GM23338 (cell line): Measurements from ENCODE around the gene KDELR1. TPM values are rescaled to one million over a fixed set of nuclear protein-coding genes. Genes with fewer than 3 reads are reported as not detected.

ENCODE experiments used
- ATAC-seq: fragments of 200-7000 bp; cut with Tn5 transposase; 3 replicates; pipeline ENCODE4 v1.9.1; 2020
- DNase-seq: peaks from one replicate; pipeline ENCODE4 v3.0.0-alpha.2; 2015; ENCODE audit warnings: low spot score
- H2AFZ ChIP-seq: fragments of 200-600 bp; sonication (generic); 2 replicates; pipeline ENCODE4 v1.8.0; 2016; ENCODE audit warnings: antibody characterized with exemption, mild to moderate bottlenecking, moderate library complexity
- H3F3A ChIP-seq: fragments of 200-600 bp; sonication (generic); replicated peaks from 2 replicates; pipeline ENCODE4 v1.8.0; 2017; ENCODE audit warnings: antibody characterized with exemption, mixed run types, low read depth
- H3K27ac ChIP-seq: fragments of 200-600 bp; sonication (generic); 2 replicates; pipeline ENCODE4 v1.6.1; 2016; ENCODE audit warnings: low read depth
- H3K27me3 ChIP-seq: fragments of 200-600 bp; sonication (generic); 2 replicates; pipeline ENCODE4 v1.8.0; 2016; ENCODE audit warnings: mild to moderate bottlenecking, mixed run types, moderate library complexity; ENCODE audit not compliant: insufficient read depth
- H3K36me3 ChIP-seq: fragments of 200-600 bp; sonication (generic); 2 replicates; pipeline ENCODE4 v1.8.0; 2016; ENCODE audit warnings: mild to moderate bottlenecking; ENCODE audit not compliant: insufficient read depth
- H3K4me1 ChIP-seq: fragments of 200-600 bp; sonication (generic); 2 replicates; pipeline ENCODE4 v1.8.0; 2016; ENCODE audit warnings: mild to moderate bottlenecking, moderate library complexity; ENCODE audit not compliant: insufficient read depth
- H3K4me2 ChIP-seq: fragments of 200-600 bp; sonication (generic); 2 replicates; pipeline ENCODE4 v1.7.1; 2017; ENCODE audit warnings: mixed run types
- H3K4me3 ChIP-seq: fragments of 200-600 bp; sonication (generic); 2 replicates; pipeline ENCODE4 v1.6.1; 2016; ENCODE audit warnings: mixed run types
- H3K79me2 ChIP-seq: fragments of 200-600 bp; sonication (generic); replicated peaks from 2 replicates; pipeline ENCODE4 v1.8.0; 2017; ENCODE audit warnings: mild to moderate bottlenecking; ENCODE audit not compliant: insufficient read depth
- H3K9me2 ChIP-seq: fragments of 200-600 bp; sonication (generic); 2 replicates; pipeline ENCODE4 v1.8.0; 2017; ENCODE audit not compliant: insufficient read depth
- H4K20me1 ChIP-seq: fragments of 200-600 bp; sonication (generic); replicated peaks from 2 replicates; pipeline ENCODE4 v1.8.0; 2017; ENCODE audit warnings: mild to moderate bottlenecking; ENCODE audit not compliant: insufficient read depth
- H3K27ac Mint-ChIP-seq: 2 replicates; pipeline ENCODE4 v1.8.0; 2020; ENCODE audit warnings: inconsistent platforms, mild to moderate bottlenecking, moderate library complexity, mixed read lengths
- H3K27me3 Mint-ChIP-seq: 3 replicates; pipeline ENCODE4 v1.8.0; 2022; ENCODE audit warnings: low read depth, mild to moderate bottlenecking, moderate library complexity, mixed read lengths, inconsistent platforms; ENCODE audit not compliant: insufficient read depth, poor library complexity
- H3K36me3 Mint-ChIP-seq: 3 replicates; pipeline ENCODE4 v1.8.0; 2021; ENCODE audit warnings: low read depth, mild to moderate bottlenecking, inconsistent platforms, moderate library complexity, mixed read lengths
- H3K4me1 Mint-ChIP-seq: 3 replicates; pipeline ENCODE4 v1.8.0; 2020; ENCODE audit warnings: mild to moderate bottlenecking, inconsistent platforms, mixed read lengths
- H3K4me3 Mint-ChIP-seq: 3 replicates; pipeline ENCODE4 v1.8.0; 2021; ENCODE audit warnings: moderate library complexity, mild to moderate bottlenecking, inconsistent platforms, mixed read lengths
- H3K9me3 Mint-ChIP-seq: 3 replicates; pipeline ENCODE4 v1.8.0; 2020; ENCODE audit warnings: moderate library complexity, mild to moderate bottlenecking, inconsistent platforms, mixed read lengths
- CREB1 ChIP-seq: fragments of 250-450 bp; sonication (Bioruptor Pico); IDR thresholded peaks from 2 replicates; pipeline ENCODE4 v1.5.0; 2020; ENCODE audit warnings: low read depth, mild to moderate bottlenecking, moderate library complexity
- EZH2phosphoT487 ChIP-seq: fragments of 200-600 bp; sonication (generic); IDR thresholded peaks from one replicate; pipeline ENCODE4 v1.8.1; 2018; ENCODE audit warnings: antibody characterized with exemption; ENCODE audit not compliant: unreplicated experiment
- JUNB ChIP-seq: IDR thresholded peaks from one replicate; pipeline ENCODE4 v1.6.1; 2016; ENCODE audit warnings: antibody characterized with exemption; ENCODE audit not compliant: unreplicated experiment
- POLR2AphosphoS5 ChIP-seq: IDR thresholded peaks from 2 replicates; pipeline ENCODE4 v1.6.1; 2016; ENCODE audit warnings: antibody characterized with exemption, low read depth
- STAT1 ChIP-seq: IDR thresholded peaks from one replicate; pipeline ENCODE4 v1.6.1; 2016; ENCODE audit warnings: antibody characterized with exemption; ENCODE audit not compliant: unreplicated experiment
- ZNF331 ChIP-seq: fragments of 250-450 bp; sonication (Bioruptor Pico); IDR thresholded peaks from 2 replicates; pipeline ENCODE4 v1.5.0; 2020; ENCODE audit warnings: low read depth, mild to moderate bottlenecking, moderate library complexity
- polyA plus RNA-seq: library from polyadenylated mRNA; unstranded; fragments of >200 nt; fragmentation: Nextera tagmentation; extraction: Ambion mirVana; gene quantifications from 2 replicates; pipeline ENCODE4 v1.2.1, GENCODE V29; 2016
- total RNA-seq: library from RNA; depleted of rRNA; stranded (reverse); fragments of >200 nt; shearing (Covaris generic); gene quantifications from 2 replicates; pipeline ENCODE4 v1.2.3, GENCODE V29; 2014
- TF ChIP-seq, protein P1 (sequence below), 2 experiments: fragments of 200-600 bp in 1 of 2; sonication (generic) in 1 of 2; conservative IDR thresholded peaks; 2 replicates each; pipeline versions ENCODE4 v1.5.1 to v1.6.1; 2016 to 2017; ENCODE audit warnings: antibody characterized with exemption in 2 of 2, low read depth in 2 of 2, mild to moderate bottlenecking in 2 of 2, moderate library complexity in 1 of 2
- TF ChIP-seq, protein P2 (sequence below): IDR thresholded peaks from one replicate; pipeline ENCODE4 v1.6.1; 2018; ENCODE audit warnings: antibody characterized with exemption; ENCODE audit not compliant: unreplicated experiment
- TF ChIP-seq, protein P3 (sequence below): IDR thresholded peaks from 2 replicates; pipeline ENCODE4 v1.6.1; 2016; ENCODE audit warnings: antibody characterized with exemption
- TF ChIP-seq, protein P4 (sequence below): fragments of 250-450 bp; sonication (Bioruptor Pico); IDR thresholded peaks from 2 replicates; pipeline ENCODE4 v1.5.0; 2020; ENCODE audit warnings: mild to moderate bottlenecking, moderate library complexity

The KDELR1 gene
- total and polyA plus RNA-seq, 2 experiments from 2014 or later: 176 to 184 TPM

DNA sequence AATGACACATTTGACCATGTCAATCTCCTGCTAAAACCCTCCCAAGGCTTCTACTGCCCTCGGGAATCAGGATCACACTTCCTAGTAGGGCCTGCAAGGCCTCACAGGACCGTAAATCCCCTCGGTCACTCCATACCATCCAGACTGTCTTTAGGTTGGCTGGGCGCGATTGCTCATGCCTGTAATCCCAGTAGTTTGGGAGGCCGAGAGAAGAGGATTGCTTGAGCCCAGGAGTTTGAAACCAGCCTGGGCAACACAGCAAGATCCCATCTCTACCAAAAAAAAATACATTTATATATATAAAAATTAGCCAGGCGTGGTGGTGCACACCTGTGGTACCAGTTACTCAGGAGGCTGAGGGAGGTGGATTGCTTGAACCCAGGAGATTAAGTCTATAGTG, 42.6 kb downstream of the KDELR1 start (continued):
- TF ChIP-seq, protein P1, sequence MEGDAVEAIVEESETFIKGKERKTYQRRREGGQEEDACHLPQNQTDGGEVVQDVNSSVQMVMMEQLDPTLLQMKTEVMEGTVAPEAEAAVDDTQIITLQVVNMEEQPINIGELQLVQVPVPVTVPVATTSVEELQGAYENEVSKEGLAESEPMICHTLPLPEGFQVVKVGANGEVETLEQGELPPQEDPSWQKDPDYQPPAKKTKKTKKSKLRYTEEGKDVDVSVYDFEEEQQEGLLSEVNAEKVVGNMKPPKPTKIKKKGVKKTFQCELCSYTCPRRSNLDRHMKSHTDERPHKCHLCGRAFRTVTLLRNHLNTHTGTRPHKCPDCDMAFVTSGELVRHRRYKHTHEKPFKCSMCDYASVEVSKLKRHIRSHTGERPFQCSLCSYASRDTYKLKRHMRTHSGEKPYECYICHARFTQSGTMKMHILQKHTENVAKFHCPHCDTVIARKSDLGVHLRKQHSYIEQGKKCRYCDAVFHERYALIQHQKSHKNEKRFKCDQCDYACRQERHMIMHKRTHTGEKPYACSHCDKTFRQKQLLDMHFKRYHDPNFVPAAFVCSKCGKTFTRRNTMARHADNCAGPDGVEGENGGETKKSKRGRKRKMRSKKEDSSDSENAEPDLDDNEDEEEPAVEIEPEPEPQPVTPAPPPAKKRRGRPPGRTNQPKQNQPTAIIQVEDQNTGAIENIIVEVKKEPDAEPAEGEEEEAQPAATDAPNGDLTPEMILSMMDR (conservative IDR thresholded peaks at IDR 0.05; ENCODE audit: low read depth in 2 of 2): no peak
- TF ChIP-seq, protein P2, sequence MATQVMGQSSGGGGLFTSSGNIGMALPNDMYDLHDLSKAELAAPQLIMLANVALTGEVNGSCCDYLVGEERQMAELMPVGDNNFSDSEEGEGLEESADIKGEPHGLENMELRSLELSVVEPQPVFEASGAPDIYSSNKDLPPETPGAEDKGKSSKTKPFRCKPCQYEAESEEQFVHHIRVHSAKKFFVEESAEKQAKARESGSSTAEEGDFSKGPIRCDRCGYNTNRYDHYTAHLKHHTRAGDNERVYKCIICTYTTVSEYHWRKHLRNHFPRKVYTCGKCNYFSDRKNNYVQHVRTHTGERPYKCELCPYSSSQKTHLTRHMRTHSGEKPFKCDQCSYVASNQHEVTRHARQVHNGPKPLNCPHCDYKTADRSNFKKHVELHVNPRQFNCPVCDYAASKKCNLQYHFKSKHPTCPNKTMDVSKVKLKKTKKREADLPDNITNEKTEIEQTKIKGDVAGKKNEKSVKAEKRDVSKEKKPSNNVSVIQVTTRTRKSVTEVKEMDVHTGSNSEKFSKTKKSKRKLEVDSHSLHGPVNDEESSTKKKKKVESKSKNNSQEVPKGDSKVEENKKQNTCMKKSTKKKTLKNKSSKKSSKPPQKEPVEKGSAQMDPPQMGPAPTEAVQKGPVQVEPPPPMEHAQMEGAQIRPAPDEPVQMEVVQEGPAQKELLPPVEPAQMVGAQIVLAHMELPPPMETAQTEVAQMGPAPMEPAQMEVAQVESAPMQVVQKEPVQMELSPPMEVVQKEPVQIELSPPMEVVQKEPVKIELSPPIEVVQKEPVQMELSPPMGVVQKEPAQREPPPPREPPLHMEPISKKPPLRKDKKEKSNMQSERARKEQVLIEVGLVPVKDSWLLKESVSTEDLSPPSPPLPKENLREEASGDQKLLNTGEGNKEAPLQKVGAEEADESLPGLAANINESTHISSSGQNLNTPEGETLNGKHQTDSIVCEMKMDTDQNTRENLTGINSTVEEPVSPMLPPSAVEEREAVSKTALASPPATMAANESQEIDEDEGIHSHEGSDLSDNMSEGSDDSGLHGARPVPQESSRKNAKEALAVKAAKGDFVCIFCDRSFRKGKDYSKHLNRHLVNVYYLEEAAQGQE: no peak
- no peak for TF ChIP-seq ZNF331 (CRISPR knock-in tag)
- no peak for TF ChIP-seq POLR2AphosphoS5

DNA sequence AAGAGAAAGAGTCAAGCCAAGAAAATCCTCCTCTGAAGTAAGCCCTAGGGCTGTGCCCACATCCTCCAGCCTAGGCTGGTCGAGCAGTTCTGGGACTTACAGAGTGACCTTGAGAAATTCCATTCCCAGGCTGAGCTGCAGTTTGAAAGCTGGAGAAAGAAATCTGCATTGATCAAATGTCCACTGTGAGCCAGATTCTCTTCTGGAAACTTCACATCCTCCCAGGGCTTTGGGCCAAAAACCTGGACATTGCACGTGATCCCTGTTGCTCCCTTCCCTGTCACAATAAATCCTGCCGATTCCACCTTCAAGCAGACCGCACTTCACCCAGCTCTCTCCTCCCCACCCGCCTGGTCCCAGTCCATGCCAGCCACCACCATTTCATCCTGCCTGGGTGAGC, 43.3 kb downstream of the KDELR1 start:
- Mint-ChIP-seq H3K9me3 (peaks cover 3% of the 10 kb centered on the region; the same call in 1 of the 3 replicates), H3K27ac (no peak overlapping the region), H3K36me3 (no peaks in the 10 kb centered on the region), H3K4me3 (no peak overlapping the region), H3K27me3 (peaks cover 8% of the 10 kb centered on the region), H3K4me1 (no peaks in the 10 kb centered on the region)
- Histone ChIP-seq H3K27me3 (no peaks in the 10 kb centered on the region), H2AFZ (no peak overlapping the region), H3K4me2 (no peak overlapping the region), H3K9me2 (no peaks in the 10 kb centered on the region), H4K20me1 (peaks cover 4% of the 10 kb centered on the region; the same call in 1 of the 2 replicates), H3K4me3 (no peak overlapping the region), H3F3A (no peaks in the 10 kb centered on the region), H3K36me3 (no peaks in the 10 kb centered on the region), H3K4me1 (no peaks in the 10 kb centered on the region; the same call in 1 of the 2 replicates), H3K27ac (no peak overlapping the region), H3K79me2 (no peaks in the 10 kb centered on the region)
- ATAC-seq (no peak), DNase-seq (no peak)
- no peak for TF ChIP-seq POLR2AphosphoS5
- TF ChIP-seq JUNB: no peak
- TF ChIP-seq CREB1 (CRISPR knock-in tag): no peak
- TF ChIP-seq, protein P3, sequence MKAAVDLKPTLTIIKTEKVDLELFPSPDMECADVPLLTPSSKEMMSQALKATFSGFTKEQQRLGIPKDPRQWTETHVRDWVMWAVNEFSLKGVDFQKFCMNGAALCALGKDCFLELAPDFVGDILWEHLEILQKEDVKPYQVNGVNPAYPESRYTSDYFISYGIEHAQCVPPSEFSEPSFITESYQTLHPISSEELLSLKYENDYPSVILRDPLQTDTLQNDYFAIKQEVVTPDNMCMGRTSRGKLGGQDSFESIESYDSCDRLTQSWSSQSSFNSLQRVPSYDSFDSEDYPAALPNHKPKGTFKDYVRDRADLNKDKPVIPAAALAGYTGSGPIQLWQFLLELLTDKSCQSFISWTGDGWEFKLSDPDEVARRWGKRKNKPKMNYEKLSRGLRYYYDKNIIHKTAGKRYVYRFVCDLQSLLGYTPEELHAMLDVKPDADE: no peak
- TF ChIP-seq STAT1: no peak
- TF ChIP-seq, protein P4, sequence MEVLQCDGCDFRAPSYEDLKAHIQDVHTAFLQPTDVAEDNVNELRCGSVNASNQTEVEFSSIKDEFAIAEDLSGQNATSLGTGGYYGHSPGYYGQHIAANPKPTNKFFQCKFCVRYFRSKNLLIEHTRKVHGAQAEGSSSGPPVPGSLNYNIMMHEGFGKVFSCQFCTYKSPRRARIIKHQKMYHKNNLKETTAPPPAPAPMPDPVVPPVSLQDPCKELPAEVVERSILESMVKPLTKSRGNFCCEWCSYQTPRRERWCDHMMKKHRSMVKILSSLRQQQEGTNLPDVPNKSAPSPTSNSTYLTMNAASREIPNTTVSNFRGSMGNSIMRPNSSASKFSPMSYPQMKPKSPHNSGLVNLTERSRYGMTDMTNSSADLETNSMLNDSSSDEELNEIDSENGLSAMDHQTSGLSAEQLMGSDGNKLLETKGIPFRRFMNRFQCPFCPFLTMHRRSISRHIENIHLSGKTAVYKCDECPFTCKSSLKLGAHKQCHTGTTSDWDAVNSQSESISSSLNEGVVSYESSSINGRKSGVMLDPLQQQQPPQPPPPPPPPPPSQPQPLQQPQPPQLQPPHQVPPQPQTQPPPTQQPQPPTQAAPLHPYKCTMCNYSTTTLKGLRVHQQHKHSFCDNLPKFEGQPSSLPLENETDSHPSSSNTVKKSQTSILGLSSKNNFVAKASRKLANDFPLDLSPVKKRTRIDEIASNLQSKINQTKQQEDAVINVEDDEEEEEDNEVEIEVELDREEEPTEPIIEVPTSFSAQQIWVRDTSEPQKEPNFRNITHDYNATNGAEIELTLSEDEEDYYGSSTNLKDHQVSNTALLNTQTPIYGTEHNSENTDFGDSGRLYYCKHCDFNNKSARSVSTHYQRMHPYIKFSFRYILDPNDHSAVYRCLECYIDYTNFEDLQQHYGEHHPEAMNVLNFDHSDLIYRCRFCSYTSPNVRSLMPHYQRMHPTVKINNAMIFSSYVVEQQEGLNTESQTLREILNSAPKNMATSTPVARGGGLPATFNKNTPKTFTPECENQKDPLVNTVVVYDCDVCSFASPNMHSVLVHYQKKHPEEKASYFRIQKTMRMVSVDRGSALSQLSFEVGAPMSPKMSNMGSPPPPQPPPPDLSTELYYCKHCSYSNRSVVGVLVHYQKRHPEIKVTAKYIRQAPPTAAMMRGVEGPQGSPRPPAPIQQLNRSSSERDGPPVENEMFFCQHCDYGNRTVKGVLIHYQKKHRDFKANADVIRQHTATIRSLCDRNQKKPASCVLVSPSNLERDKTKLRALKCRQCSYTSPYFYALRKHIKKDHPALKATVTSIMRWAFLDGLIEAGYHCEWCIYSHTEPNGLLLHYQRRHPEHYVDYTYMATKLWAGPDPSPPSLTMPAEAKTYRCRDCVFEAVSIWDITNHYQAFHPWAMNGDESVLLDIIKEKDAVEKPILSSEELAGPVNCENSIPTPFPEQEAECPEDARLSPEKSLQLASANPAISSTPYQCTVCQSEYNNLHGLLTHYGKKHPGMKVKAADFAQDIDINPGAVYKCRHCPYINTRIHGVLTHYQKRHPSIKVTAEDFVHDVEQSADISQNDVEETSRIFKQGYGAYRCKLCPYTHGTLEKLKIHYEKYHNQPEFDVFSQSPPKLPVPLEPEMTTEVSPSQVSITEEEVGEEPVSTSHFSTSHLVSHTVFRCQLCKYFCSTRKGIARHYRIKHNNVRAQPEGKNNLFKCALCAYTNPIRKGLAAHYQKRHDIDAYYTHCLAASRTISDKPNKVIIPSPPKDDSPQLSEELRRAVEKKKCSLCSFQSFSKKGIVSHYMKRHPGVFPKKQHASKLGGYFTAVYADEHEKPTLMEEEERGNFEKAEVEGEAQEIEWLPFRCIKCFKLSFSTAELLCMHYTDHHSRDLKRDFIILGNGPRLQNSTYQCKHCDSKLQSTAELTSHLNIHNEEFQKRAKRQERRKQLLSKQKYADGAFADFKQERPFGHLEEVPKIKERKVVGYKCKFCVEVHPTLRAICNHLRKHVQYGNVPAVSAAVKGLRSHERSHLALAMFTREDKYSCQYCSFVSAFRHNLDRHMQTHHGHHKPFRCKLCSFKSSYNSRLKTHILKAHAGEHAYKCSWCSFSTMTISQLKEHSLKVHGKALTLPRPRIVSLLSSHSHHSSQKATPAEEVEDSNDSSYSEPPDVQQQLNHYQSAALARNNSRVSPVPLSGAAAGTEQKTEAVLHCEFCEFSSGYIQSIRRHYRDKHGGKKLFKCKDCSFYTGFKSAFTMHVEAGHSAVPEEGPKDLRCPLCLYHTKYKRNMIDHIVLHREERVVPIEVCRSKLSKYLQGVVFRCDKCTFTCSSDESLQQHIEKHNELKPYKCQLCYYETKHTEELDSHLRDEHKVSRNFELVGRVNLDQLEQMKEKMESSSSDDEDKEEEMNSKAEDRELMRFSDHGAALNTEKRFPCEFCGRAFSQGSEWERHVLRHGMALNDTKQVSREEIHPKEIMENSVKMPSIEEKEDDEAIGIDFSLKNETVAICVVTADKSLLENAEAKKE: no peak
- no peak for TF ChIP-seq EZH2phosphoT487
- TF ChIP-seq ZNF331 (CRISPR knock-in tag): no peak
